T-cell (primary cell): ENCODE measurements around the gene SLC6A16. TPM values are rescaled to one million over a fixed set of nuclear protein-coding genes. Genes with fewer than 3 reads are reported as not detected.

Experiments
- ATAC-seq, 4 experiments: fragments of 200-7000 bp in 3 of 4; fragments of 150-1000 bp in 1 of 4; cut with Tn5 transposase; replicated peaks in 1 of 4; 1 replicate in 3 of 4; 2 replicates in 1 of 4; pipeline ENCODE4 v1.10.0; 2021; ENCODE audit warnings: moderate library complexity in 3 of 4, mild to moderate bottlenecking in 2 of 4, moderate number of reproducible peaks in 1 of 4
- CTCF ChIA-PET, 2 donors: fragments of 300-600 bp; sonication (Branson Sonifier 250); formaldehyde crosslinking; loops; one replicate each; lab custom pipeline; 2022; ENCODE audit warnings: antibody characterized with exemption in 2 of 2; lab: Charles Lee
- POLR2A ChIA-PET, 2 donors: fragments of 300-600 bp; sonication (Branson Sonifier 250); formaldehyde crosslinking; loops; one replicate each; lab custom pipeline; 2022; ENCODE audit warnings: antibody characterized with exemption in 2 of 2; lab: Charles Lee
- DNase-seq, 35 experiments: peaks; one replicate each; pipeline versions ENCODE4 v3.0.0 to v3.0.0-alpha.2; 2013 to 2023
- H3K27ac ChIP-seq: one replicate; pipeline ENCODE4 v1.5.1; 2013; ENCODE audit warnings: low read length
- H3K27me3 ChIP-seq, 2 experiments: replicated peaks in 1 of 2; 1 replicate in 1 of 2; 2 replicates in 1 of 2; pipeline versions ENCODE4 v1.6.1 to v1.7.0; 2013; ENCODE audit warnings: low read length in 1 of 2, mixed read lengths in 1 of 2; ENCODE audit not compliant: control insufficient read depth in 2 of 2, insufficient read depth in 2 of 2; ENCODE audit errors: extremely low read depth in 1 of 2
- H3K36me3 ChIP-seq, 2 donors: 1 replicate in 1 of 2; 2 replicates in 1 of 2; pipeline versions ENCODE4 v1.6.1 to v1.7.0; 2013; ENCODE audit warnings: low read length in 1 of 2; ENCODE audit not compliant: control insufficient read depth in 2 of 2, insufficient read depth in 1 of 2; ENCODE audit errors: extremely low read depth in 1 of 2
- H3K4me1 ChIP-seq, 2 experiments: 1 replicate in 1 of 2; 2 replicates in 1 of 2; pipeline versions ENCODE4 v1.6.1 to v1.7.0; 2013; ENCODE audit warnings: low read length in 2 of 2, mixed read lengths in 1 of 2; ENCODE audit not compliant: insufficient read depth in 2 of 2, control insufficient read depth in 1 of 2; ENCODE audit errors: extremely low read depth in 1 of 2
- H3K4me3 ChIP-seq, 2 donors: 1 replicate in 1 of 2; 2 replicates in 1 of 2; pipeline versions ENCODE4 v1.5.1 to v1.7.0; 2013; ENCODE audit warnings: mild to moderate bottlenecking in 2 of 2, low read length in 1 of 2, moderate library complexity in 1 of 2; ENCODE audit not compliant: control insufficient read depth in 1 of 2; ENCODE audit errors: extremely low read depth in 1 of 2
- H3K9me3 ChIP-seq: 2 replicates; pipeline ENCODE4 v1.7.0; 2013
- H3K27ac Mint-ChIP-seq, 2 donors: one replicate each; pipeline ENCODE4 v1.8.0; 2020 to 2021; ENCODE audit warnings: mild to moderate bottlenecking in 2 of 2, mixed read lengths in 2 of 2
- H3K27me3 Mint-ChIP-seq, 2 donors: one replicate each; pipeline ENCODE4 v1.8.0; 2021 to 2022; ENCODE audit warnings: mixed read lengths in 2 of 2
- H3K36me3 Mint-ChIP-seq: one replicate; pipeline ENCODE4 v1.8.0; 2021; ENCODE audit warnings: mixed read lengths
- H3K4me1 Mint-ChIP-seq, 3 donors: one replicate each; pipeline ENCODE4 v1.8.0; 2020 to 2022; ENCODE audit warnings: mixed read lengths in 3 of 3, mild to moderate bottlenecking in 1 of 3
- H3K4me3 Mint-ChIP-seq, 3 donors: one replicate each; pipeline ENCODE4 v1.8.0; 2020 to 2022; ENCODE audit warnings: mild to moderate bottlenecking in 3 of 3, mixed read lengths in 3 of 3, moderate library complexity in 3 of 3
- H3K9me3 Mint-ChIP-seq, 3 donors: one replicate each; pipeline ENCODE4 v1.8.0; 2020 to 2022; ENCODE audit warnings: mixed read lengths in 3 of 3
- WGBS: methylation state at CpG from one replicate; pipeline ENCODE4 v1.1.5; 2013; ENCODE audit warnings: missing lambda C conversion rate; ENCODE audit not compliant: insufficient coverage; 5-methylcytosine and 5-hydroxymethylcytosine counted together
- total RNA-seq, 35 experiments: library from RNA in 6 of 35; stranded (reverse) in 6 of 35; fragments of 120-200 nt in 1 of 35; gene quantifications; one replicate each; pipeline versions ENCODE4 v1.2.1 to v1.2.4 and lab custom pipeline; 2013 to 2026

SLC6A16 gene
- total RNA-seq, 5 donors from 2014 or later (not counting 1 experiment from before 2014, with no cell fraction given): 5.4 to 8.1 (median 6.4) TPM

- DNase-seq: no peak
- H3K9me3 ChIP-seq: no peaks in the 10 kb centered on the region
These were observed 75.1 kb downstream of the SLC6A16 start for GRCh38 chr19:49249933-49250332.

GRCh38 chr19:49247676-49248075 is 77.3 kb downstream of the SLC6A16 start:
- peaks cover 9 to 21% of the 10 kb centered on the region in 2 donors for H3K27me3 Mint-ChIP-seq
- DNase-seq: no peak
- POLR2A ChIA-PET: no interaction called here

More at GRCh38 chr19:49249933-49250332, 75.1 kb downstream of the SLC6A16 start:
- H3K9me3 Mint-ChIP-seq: peaks cover 0 to 2% (median 0%) of the 10 kb centered on the region in 3 donors
- CTCF ChIA-PET: interaction anchor here in 1 of 2 donors (0.7 kb wide), 1 partner anchor 28 kb away, joined by 3 read pairs; no protein-coding TSS in a partner anchor
- no peak overlapping the region for H3K27ac ChIP-seq
- no peak overlapping the region for H3K27ac Mint-ChIP-seq
- no peak overlapping the region for H3K4me3 Mint-ChIP-seq
- H3K27me3 Mint-ChIP-seq: peaks cover 19 to 31% of the 10 kb centered on the region in 2 donors
- POLR2A ChIA-PET: no interaction called here
- no peak for ATAC-seq
- H3K4me1 Mint-ChIP-seq: no peaks in the 10 kb centered on the region
- H3K4me1 ChIP-seq: no peaks in the 10 kb centered on the region
- H3K36me3 Mint-ChIP-seq: no peaks in the 10 kb centered on the region
- peaks cover 0 to 36% of the 10 kb centered on the region in 2 experiments for H3K27me3 ChIP-seq
- no peaks in the 10 kb centered on the region for H3K36me3 ChIP-seq
- no peak overlapping the region for H3K4me3 ChIP-seq
- WGBS: 57% methylated on average over 1 of the region's 2 CpGs

GRCh38 chr19:49244256-49244655 is 80.7 kb downstream of the SLC6A16 start:
- Mint-ChIP-seq H3K36me3 (no peaks in the 10 kb centered on the region), H3K9me3 (no peaks in the 10 kb centered on the region), H3K27ac (no peak overlapping the region), H3K4me1 (no peaks in the 10 kb centered on the region), H3K27me3 (peaks cover 0 to 9% of the 10 kb centered on the region in 2 donors), H3K4me3 (no peak overlapping the region)
- WGBS: 90% methylated on average over 3 of the region's 9 CpGs
- ChIA-PET POLR2A (no interaction called here), CTCF (interaction anchor here in 1 of 2 donors (0.7 kb wide), 1 partner anchor 28 kb away, joined by 3 read pairs; no protein-coding TSS in a partner anchor)
- peaks cover 0 to 13% of the 10 kb centered on the region in 2 experiments for H3K27me3 ChIP-seq
- H3K4me1 ChIP-seq: no peaks in the 10 kb centered on the region
- H3K27ac ChIP-seq: no peak overlapping the region
- ATAC-seq (no peak), DNase-seq (no peak)
- H3K4me3 ChIP-seq: no peak overlapping the region
- no peaks in the 10 kb centered on the region for H3K9me3 ChIP-seq
- H3K36me3 ChIP-seq: no peaks in the 10 kb centered on the region

More at GRCh38 chr19:49247676-49248075, 77.3 kb downstream of the SLC6A16 start:
- Histone ChIP-seq H3K36me3 (no peaks in the 10 kb centered on the region), H3K4me3 (no peak overlapping the region), H3K27me3 (peaks cover 0 to 20% of the 10 kb centered on the region in 2 experiments), H3K27ac (no peak overlapping the region), H3K4me1 (no peaks in the 10 kb centered on the region), H3K9me3 (no peaks in the 10 kb centered on the region)
- Mint-ChIP-seq H3K9me3 (peaks cover 0 to 2% (median 0%) of the 10 kb centered on the region in 3 donors), H3K4me1 (no peaks in the 10 kb centered on the region), H3K36me3 (no peaks in the 10 kb centered on the region), H3K27ac (no peak overlapping the region), H3K4me3 (no peak overlapping the region)
- WGBS: no CpG with 5 or more reads among the region's 2 CpGs
- ATAC-seq: no peak
- CTCF ChIA-PET: no interaction called here

- no peak overlapping the region for H3K27ac ChIP-seq
- no peaks in the 10 kb centered on the region for H3K36me3 ChIP-seq
- Mint-ChIP-seq H3K27ac (no peak overlapping the region), H3K4me3 (no peak overlapping the region), H3K27me3 (peaks cover 3 to 9% of the 10 kb centered on the region in 2 donors), H3K4me1 (no peaks in the 10 kb centered on the region), H3K36me3 (no peaks in the 10 kb centered on the region), H3K9me3 (no peaks in the 10 kb centered on the region)
- no peaks in the 10 kb centered on the region for H3K4me1 ChIP-seq
- ChIA-PET CTCF (no interaction called here), POLR2A (interaction anchor here in 1 of 2 donors (0.5 kb wide), 1 partner anchor 962 kb away, joined by 4 read pairs; no protein-coding TSS in a partner anchor)
- H3K9me3 ChIP-seq: no peaks in the 10 kb centered on the region
- 93% methylated on average over 5 of the region's 11 CpGs for WGBS
- H3K27me3 ChIP-seq: peaks cover 0 to 10% of the 10 kb centered on the region in 2 experiments
- ATAC-seq: no peak
- no peak for DNase-seq
- H3K4me3 ChIP-seq: no peak overlapping the region
These were observed 81.3 kb downstream of the SLC6A16 start for GRCh38 chr19:49243726-49244125.

GRCh38 chr19:49243129-49243528 is 81.9 kb downstream of the SLC6A16 start:
- H3K27ac ChIP-seq: no peak overlapping the region
- Mint-ChIP-seq H3K27ac (no peak overlapping the region), H3K27me3 (peaks cover 3 to 9% of the 10 kb centered on the region in 2 donors), H3K4me1 (no peaks in the 10 kb centered on the region), H3K9me3 (no peaks in the 10 kb centered on the region), H3K36me3 (no peaks in the 10 kb centered on the region), H3K4me3 (no peak overlapping the region)
- peaks cover 0 to 8% of the 10 kb centered on the region in 2 experiments for H3K27me3 ChIP-seq
- no peaks in the 10 kb centered on the region for H3K36me3 ChIP-seq
- no peaks in the 10 kb centered on the region for H3K9me3 ChIP-seq
- ChIA-PET CTCF (no interaction called here), POLR2A (interaction anchor here in 1 of 2 donors (0.5 kb wide), 1 partner anchor 962 kb away, joined by 4 read pairs; no protein-coding TSS in a partner anchor)
- WGBS: 56% methylated on average over 1 of the region's 6 CpGs
- H3K4me3 ChIP-seq: no peak overlapping the region
- no peak for DNase-seq
- H3K4me1 ChIP-seq: no peaks in the 10 kb centered on the region
- no peak for ATAC-seq

- CTCF ChIA-PET: no interaction called here
- no peak overlapping the region for H3K4me3 ChIP-seq
These were observed 83.2 kb downstream of the SLC6A16 start for GRCh38 chr19:49241769-49242168.

More at GRCh38 chr19:49241769-49242168, 83.2 kb downstream of the SLC6A16 start:
- H3K36me3 Mint-ChIP-seq: no peaks in the 10 kb centered on the region
- Histone ChIP-seq H3K27ac (no peak overlapping the region), H3K4me1 (no peaks in the 10 kb centered on the region), H3K36me3 (no peaks in the 10 kb centered on the region), H3K9me3 (no peaks in the 10 kb centered on the region), H3K27me3 (peaks cover 0 to 8% of the 10 kb centered on the region in 2 experiments)
- H3K27ac Mint-ChIP-seq: no peak overlapping the region
- POLR2A ChIA-PET: no interaction called here
- peaks cover 3 to 13% of the 10 kb centered on the region in 2 donors for H3K27me3 Mint-ChIP-seq
- no peaks in the 10 kb centered on the region for H3K4me1 Mint-ChIP-seq
- ATAC-seq (no peak), DNase-seq (no peak)
- H3K4me3 Mint-ChIP-seq: no peak overlapping the region
- no peaks in the 10 kb centered on the region for H3K9me3 Mint-ChIP-seq
- no CpG with 5 or more reads among the region's 7 CpGs for WGBS
